Brain microvascular endothelial cell (primary cell): ENCODE data around the gene SERPINF2.
"Not testable (repeated sequence)": the region's sequence is repeated elsewhere in the genome, so short reads cannot be mapped to it uniquely, and the experiment has no call there.

Experiments used
- DNase-seq: peaks from one replicate; pipeline ENCODE4 v3.0.0-alpha.2; 2020
- H3K27ac ChIP-seq: fragments of 250-450 bp; sonication (Bioruptor Pico); 2 replicates; pipeline ENCODE4 v1.5.1; 2020; ENCODE audit warnings: mild to moderate bottlenecking, moderate library complexity
- H3K27me3 ChIP-seq: fragments of 250-450 bp; sonication (Bioruptor Pico); replicated peaks from 2 replicates; pipeline ENCODE4 v1.5.1; 2020; ENCODE audit warnings: mild to moderate bottlenecking
- H3K36me3 ChIP-seq: fragments of 250-450 bp; sonication (Bioruptor Pico); replicated peaks from 2 replicates; pipeline ENCODE4 v1.5.1; 2020; ENCODE audit warnings: mild to moderate bottlenecking
- H3K4me3 ChIP-seq: 2 replicates; pipeline ENCODE4 v1.5.1; 2011; ENCODE audit warnings: low read depth, mild to moderate bottlenecking, control low read depth, low read length, moderate library complexity
- in situ Hi-C: cut with HindIII; loops from 2 replicates; pipeline ENCODE4 v1.10.0; 2017; ENCODE audit warnings: low sequenced_read_pairs, low pct_ligation_motif_present
- TF ChIP-seq, protein P1 (sequence below): IDR thresholded peaks from 2 replicates; pipeline ENCODE4 v1.5.1; 2011; ENCODE audit warnings: low read depth, mild to moderate bottlenecking, moderate library complexity, low read length, control low read depth, inconsistent platforms; ENCODE audit errors: missing control alignments

The SERPINF2 gene

DNA sequence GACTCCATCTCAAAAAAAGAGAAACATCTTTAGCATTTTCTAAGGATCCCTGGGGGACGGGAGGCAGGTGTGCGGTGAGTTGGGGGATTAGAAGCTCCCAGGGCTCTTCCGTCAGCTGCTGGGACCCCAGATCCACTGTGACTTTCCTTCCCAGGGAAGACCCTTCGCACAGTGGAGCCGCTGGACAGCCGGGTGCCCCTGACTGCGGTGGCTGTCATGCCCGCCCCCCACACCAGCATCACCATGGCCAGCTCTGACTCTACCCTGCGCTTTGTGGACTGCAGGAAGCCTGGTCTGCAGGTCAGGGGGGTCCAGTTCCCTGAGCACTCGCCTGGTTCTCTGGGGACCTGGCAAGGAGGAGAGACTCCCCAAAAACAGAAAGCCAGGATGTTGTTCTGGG, 7.3 kb upstream of the SERPINF2 start:
- in situ Hi-C loops = no loop called here
- no peak overlapping the region for H3K27ac ChIP-seq
- no peak overlapping the region for H3K4me3 ChIP-seq
- no peak for DNase-seq
- H3K27me3 ChIP-seq = no peaks in the 10 kb centered on the region
- peaks cover 11% of the 10 kb centered on the region for H3K36me3 ChIP-seq
- TF ChIP-seq, protein P1, sequence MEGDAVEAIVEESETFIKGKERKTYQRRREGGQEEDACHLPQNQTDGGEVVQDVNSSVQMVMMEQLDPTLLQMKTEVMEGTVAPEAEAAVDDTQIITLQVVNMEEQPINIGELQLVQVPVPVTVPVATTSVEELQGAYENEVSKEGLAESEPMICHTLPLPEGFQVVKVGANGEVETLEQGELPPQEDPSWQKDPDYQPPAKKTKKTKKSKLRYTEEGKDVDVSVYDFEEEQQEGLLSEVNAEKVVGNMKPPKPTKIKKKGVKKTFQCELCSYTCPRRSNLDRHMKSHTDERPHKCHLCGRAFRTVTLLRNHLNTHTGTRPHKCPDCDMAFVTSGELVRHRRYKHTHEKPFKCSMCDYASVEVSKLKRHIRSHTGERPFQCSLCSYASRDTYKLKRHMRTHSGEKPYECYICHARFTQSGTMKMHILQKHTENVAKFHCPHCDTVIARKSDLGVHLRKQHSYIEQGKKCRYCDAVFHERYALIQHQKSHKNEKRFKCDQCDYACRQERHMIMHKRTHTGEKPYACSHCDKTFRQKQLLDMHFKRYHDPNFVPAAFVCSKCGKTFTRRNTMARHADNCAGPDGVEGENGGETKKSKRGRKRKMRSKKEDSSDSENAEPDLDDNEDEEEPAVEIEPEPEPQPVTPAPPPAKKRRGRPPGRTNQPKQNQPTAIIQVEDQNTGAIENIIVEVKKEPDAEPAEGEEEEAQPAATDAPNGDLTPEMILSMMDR = no peak

DNA sequence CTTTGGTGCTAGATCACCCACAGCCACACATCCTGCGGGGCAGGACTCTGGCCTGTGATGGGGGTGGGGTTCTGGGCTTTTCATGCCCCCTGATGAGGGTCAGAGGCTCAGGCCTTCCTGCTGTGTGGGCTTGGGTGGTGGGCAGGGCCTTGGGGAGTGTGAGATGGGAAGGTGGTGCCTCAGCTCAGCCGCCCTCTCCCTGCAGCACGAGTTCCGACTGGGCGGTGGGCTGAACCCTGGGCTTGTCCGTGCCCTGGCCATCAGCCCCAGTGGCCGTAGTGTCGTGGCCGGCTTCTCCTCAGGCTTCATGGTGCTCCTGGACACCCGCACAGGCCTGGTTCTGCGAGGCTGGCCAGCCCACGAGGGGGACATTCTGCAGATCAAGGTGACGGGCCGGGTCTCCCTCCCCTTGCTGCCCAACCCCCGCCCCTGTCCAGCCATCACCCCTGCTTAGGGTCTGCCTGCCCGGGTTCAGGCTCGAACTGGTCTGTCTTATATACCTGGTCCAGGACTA, 6.8 kb upstream of the SERPINF2 start:
- Histone ChIP-seq H3K36me3 (peaks cover 11% of the 10 kb centered on the region), H3K27ac (no peak overlapping the region), H3K27me3 (no peaks in the 10 kb centered on the region), H3K4me3 (no peak overlapping the region)
- in situ Hi-C loops = no loop called here
- no peak for DNase-seq
- TF ChIP-seq, protein P1 = no peak

DNA sequence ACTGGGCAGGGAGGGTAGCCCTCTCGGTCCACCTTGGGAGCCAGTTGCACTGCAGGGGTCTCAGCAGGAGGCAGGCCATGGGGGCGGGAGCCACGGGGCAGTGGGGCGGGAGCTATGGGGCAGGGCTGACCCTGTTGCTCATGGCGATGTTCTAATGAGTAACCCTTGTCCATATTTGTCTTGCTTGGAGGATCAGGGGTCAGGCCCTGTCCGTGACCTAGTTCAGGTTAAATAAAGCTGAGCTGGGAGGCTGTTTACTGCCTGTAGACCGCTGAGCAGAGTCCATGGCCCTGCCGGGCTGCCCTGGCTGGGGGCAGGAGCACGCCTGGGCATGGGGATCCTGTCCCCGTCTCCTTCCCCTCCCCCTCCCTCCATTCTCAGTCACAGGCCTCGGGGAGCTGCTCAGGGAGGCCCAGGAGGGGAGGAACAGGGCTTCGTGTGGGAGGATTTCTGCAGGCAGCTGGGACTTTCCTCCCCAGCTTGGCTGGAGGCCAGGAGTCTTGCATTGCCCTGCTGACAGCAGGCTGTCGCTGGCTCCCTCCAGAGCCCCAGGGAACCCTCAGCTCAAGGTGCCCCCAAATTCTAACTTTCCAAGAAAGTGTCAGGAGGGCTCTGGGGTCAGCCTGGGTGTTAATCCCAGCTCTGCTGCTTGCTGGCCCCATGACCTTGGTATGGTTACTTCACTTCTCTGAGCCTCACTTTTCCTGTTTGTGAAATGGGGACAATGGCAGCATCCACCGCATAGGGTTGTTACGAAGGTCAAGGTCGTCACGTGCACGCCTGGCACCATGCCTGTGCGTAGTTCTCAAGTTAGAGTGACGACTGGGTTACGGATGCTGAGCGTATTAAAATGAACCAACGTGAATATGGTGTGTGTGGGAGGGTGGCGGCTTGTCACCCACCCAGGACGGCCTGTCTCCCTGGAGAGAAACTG, 6.1 kb upstream of the SERPINF2 start:
- H3K36me3 ChIP-seq = peaks cover 11% of the 10 kb centered on the region
- in situ Hi-C loops = no loop called here
- no peak overlapping the region for H3K4me3 ChIP-seq
- H3K27me3 ChIP-seq = no peaks in the 10 kb centered on the region
- TF ChIP-seq, protein P1 = no peak
- DNase-seq = peak; percentile 77
- no peak overlapping the region for H3K27ac ChIP-seq

DNA sequence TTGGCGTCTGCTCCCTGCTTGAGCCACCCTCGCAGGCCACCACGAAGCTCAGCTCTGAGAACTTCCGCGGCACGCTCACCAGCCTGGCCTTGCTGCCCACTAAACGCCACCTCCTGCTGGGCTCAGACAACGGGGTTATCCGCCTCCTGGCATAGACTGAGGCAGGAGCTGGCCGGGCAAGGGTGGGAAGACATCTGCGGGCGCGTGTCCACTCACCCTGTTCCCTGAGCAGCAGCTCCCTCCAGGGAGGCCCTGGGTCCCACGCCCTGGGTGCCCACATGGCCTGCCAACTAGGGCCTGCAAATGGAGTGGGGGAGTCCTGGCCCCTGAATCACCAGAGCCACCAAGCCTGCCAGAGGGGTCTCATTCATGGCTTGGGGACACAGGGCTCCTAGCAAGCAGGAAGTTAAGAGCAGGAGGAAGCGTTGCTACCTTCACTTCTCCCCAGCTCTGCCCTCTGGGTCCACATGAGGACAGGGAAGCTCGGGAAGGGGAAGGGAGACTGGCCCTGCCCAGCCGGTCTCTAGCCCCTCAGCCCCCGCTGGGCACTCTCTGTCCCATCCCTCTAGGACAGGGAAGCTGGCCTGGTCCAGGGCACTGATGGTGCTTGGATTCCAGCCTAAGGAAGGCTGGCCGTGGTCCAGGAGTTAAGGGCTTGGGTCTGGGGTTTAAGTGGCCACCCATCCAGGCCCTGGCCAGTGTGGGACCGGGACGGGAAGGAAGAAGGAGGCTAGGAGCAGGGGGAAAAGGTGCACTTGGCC, 5.0 kb upstream of the SERPINF2 start:
- no peak for DNase-seq
- TF ChIP-seq, protein P1 = no peak
- no peak overlapping the region for H3K4me3 ChIP-seq
- peaks cover 9% of the 10 kb centered on the region for H3K36me3 ChIP-seq
- in situ Hi-C loops = no loop called here
- H3K27me3 ChIP-seq = no peaks in the 10 kb centered on the region
- H3K27ac ChIP-seq = no peak overlapping the region

DNA sequence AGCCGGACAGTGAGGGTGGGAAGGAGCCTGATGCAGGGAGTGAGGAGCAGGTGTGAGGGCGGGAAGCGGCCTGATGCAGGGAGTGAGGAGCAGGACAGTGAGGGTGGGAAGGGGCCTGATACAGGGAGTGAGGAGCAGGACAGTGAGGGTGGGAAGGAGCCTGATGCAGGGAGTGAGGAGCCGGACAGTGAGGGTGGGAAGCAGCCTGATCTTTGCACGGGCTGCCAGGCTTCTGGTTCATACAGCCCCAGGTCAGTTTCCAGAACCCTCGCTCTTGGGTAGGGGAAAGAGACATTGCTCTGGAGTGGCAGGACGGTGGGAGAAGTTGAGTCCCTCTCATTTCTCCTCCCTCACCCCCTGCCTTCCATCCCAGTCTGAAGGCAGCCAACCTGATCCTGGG, 772 bp upstream of the SERPINF2 start:
- H3K27ac ChIP-seq, in situ Hi-C loops, H3K27me3 ChIP-seq, DNase-seq, H3K4me3 ChIP-seq, H3K36me3 ChIP-seq: not testable (repeated sequence)

DNA sequence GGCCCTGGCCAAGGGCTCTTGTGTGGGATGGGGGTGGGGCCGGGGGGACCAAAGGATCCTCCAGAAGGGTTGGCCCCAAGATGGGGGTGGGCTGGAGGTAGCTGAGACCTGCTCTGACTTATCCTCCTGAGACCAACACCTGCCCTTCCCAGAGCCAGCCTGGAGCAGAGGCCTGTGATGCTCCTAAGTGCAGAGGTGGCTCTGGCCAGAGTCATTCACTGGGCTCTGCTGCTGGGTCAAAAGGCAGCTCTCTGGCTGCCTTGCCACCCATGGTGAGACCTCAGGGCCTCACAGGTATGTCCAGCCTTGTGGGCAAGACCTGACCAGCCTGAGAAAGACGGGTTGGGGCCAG, 393 bp downstream of the SERPINF2 start:
- no peak for DNase-seq
- TF ChIP-seq, protein P1 = no peak
- in situ Hi-C loops = no loop called here
- Histone ChIP-seq H3K36me3 (no peaks in the 10 kb centered on the region), H3K27ac (no peak overlapping the region), H3K27me3 (no peaks in the 10 kb centered on the region), H3K4me3 (no peak overlapping the region)
